ENCODE measurements around the gene ADAMTS6.

The ADAMTS6 gene

DNA sequence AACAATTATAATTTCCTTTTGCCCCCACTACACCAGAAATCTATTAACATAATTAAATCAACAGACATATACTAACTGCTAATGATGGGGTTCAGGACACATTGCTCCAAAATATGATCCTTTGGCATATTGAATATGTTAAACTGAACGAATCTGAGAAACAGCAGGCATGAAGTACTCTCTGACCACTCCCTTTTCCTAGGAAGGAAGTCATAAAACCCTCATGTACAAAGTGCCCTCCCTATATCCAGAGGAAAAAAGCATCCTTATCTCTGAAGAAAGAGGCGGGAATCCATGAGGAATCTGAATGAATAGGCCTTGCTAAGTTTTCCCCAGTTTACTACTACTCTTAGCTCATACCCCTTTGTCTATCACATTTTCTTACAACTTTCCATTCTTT, 67.9 kb downstream of the ADAMTS6 start:
- H3K9me3 Mint-ChIP-seq, result peaks cover 30% of the 10 kb centered on the region
- peaks cover 3% of the 10 kb centered on the region for H3K27me3 Mint-ChIP-seq (ENCODE audit: low read depth, poor library complexity)
- peaks cover 56% of the 10 kb centered on the region for H3K36me3 Mint-ChIP-seq (ENCODE audit: low read depth)
- no peak overlapping the region for H3K27ac Mint-ChIP-seq
- no peak overlapping the region for H3K4me3 Mint-ChIP-seq
- no peak for TF ChIP-seq CTCF (IDR thresholded peaks at IDR 0.05)
- H3K4me1 Mint-ChIP-seq, result no peaks in the 10 kb centered on the region
- DNase-seq, result no peak

DNA sequence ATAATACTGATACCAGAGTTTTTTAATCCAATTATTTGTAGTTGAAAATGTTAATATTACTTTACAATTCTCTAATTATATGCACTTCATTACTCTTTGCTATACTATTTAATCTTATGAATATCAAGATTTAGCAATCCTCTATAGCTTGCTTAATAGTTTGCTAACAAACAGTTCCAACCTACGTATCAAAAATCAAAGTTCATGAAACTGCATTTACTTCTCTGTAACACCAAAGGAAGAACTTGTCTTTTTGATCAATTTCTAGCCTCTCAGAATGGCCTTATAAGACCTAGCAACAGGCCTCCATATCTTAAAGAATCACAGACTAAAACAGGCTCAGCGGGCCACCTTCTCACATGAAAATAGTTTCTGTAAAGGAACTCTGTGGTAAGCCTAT, 68.9 kb downstream of the ADAMTS6 start:
- DNase-seq, result no peak
- no peak overlapping the region for H3K27ac Mint-ChIP-seq
- no peak overlapping the region for H3K4me3 Mint-ChIP-seq
- H3K4me1 Mint-ChIP-seq, result no peaks in the 10 kb centered on the region
- peaks cover 3% of the 10 kb centered on the region for H3K27me3 Mint-ChIP-seq (ENCODE audit: low read depth, poor library complexity)
- H3K9me3 Mint-ChIP-seq, result peaks cover 29% of the 10 kb centered on the region
- no peak for TF ChIP-seq CTCF (IDR thresholded peaks at IDR 0.05)
- H3K36me3 Mint-ChIP-seq (ENCODE audit: low read depth), result peaks cover 58% of the 10 kb centered on the region

DNA sequence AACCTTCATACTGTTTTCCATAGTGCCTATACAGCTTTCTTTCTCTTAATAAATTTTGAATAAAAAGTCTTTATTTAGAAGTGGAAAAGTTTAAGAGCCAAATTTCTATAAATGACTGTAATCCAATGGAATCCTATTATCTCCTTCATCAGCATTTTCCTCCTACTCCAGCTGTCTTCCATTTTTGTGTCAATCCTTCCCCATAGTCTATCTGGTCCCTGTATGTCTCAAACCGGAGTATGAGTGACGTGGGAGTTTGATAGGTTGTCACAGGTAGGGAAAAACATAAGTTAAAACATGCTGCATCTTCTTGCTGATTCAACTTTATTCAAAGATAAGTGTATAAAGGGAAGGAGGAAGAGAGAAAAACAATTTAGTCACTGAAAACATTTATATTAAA, 70.4 kb downstream of the ADAMTS6 start:
- Mint-ChIP-seq H3K9me3 (peaks cover 24% of the 10 kb centered on the region), H3K27ac (no peak overlapping the region), H3K4me1 (no peaks in the 10 kb centered on the region), H3K4me3 (no peak overlapping the region), H3K27me3 (ENCODE audit: low read depth, poor library complexity) (no peaks in the 10 kb centered on the region), H3K36me3 (ENCODE audit: low read depth) (peaks cover 55% of the 10 kb centered on the region)
- no peak for DNase-seq
- no peak for TF ChIP-seq CTCF (IDR thresholded peaks at IDR 0.05)

DNA sequence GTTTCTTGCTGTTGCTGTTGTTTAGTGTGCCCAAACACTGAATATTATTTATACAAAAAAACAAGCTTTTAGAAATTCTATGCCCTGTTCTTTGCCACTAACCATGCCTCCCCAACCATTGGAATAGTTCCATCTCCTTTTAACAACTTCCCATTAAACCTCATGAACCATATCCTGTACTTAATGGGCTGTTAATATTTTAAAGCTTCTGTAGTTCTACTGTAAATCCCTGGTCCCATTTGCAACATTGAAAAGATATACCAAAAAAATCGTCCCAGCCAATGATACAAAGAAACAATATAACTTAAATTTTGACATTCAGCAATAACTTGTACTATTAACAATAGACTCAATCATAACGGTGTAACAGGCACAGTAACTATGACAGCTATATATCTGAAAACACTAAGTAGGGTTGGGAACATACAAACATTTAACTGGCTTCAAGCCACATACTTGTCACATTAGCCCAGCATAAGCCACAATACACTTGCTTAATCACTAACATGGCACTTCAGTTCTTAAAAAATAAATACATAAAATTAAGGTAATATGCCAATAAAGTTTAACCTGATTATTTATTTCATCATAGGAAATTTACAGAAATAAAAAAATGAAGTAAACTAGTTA, 86.1 kb downstream of the ADAMTS6 start:
- H3K27me3 Mint-ChIP-seq (ENCODE audit: low read depth, poor library complexity), result no peaks in the 10 kb centered on the region
- no peaks in the 10 kb centered on the region for H3K36me3 Mint-ChIP-seq (ENCODE audit: low read depth)
- H3K4me3 Mint-ChIP-seq, result no peak overlapping the region
- no peak for TF ChIP-seq CTCF (IDR thresholded peaks at IDR 0.05)
- no peaks in the 10 kb centered on the region for H3K9me3 Mint-ChIP-seq
- H3K27ac Mint-ChIP-seq, result no peak overlapping the region
- peaks cover 4% of the 10 kb centered on the region for H3K4me1 Mint-ChIP-seq
- DNase-seq, result no peak

DNA sequence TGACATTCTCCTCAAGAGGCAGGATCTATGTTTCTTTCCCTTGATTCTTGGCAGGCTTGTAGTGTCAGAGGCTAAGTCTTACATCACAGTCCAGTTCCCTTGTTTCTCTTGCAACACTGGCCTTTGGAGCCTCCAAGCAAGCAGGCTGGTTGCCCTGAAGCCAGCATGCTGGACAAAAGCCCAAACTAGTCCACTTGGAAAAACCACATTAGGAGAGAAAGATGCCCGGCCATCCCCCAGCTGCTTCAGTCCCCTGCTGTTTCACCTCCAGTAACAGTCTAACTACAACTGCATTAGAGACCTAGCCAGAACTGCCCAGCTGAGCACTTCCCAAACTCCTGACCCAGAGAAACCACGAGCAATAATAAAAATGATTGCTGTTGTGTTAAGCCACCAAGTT, 87.6 kb downstream of the ADAMTS6 start:
- H3K4me1 Mint-ChIP-seq, result peaks cover 4% of the 10 kb centered on the region
- no peaks in the 10 kb centered on the region for H3K9me3 Mint-ChIP-seq
- no peak overlapping the region for H3K4me3 Mint-ChIP-seq
- no peak overlapping the region for H3K27ac Mint-ChIP-seq
- no peaks in the 10 kb centered on the region for H3K36me3 Mint-ChIP-seq (ENCODE audit: low read depth)
- DNase-seq, result no peak
- no peak for TF ChIP-seq CTCF (IDR thresholded peaks at IDR 0.05)
- H3K27me3 Mint-ChIP-seq (ENCODE audit: low read depth, poor library complexity), result no peaks in the 10 kb centered on the region

DNA sequence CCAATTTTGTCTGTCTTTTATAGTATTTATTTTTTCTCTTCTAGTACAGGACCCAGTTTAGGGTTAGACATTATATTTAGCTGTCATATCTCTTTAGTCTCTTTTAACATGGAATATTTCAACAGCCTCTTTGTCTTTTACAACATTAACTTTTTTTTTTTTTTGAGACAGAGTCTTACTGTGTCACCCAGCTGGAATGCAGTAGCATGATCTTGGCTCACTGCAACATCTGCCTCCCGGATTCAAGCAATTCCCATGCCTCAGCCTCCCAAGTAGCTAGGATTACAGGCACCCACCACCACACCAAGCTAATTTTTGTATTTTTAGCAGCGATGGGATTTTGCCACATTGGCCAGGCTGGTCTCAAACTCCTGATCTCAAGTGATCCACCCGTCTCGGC, 90.1 kb downstream of the ADAMTS6 start:
- H3K4me3 Mint-ChIP-seq, result no peak overlapping the region
- no peaks in the 10 kb centered on the region for H3K27me3 Mint-ChIP-seq (ENCODE audit: low read depth, poor library complexity)
- H3K9me3 Mint-ChIP-seq, result no peaks in the 10 kb centered on the region
- DNase-seq, result no peak
- H3K36me3 Mint-ChIP-seq (ENCODE audit: low read depth), result peaks cover 4% of the 10 kb centered on the region
- H3K27ac Mint-ChIP-seq, result no peak overlapping the region
- TF ChIP-seq CTCF (IDR thresholded peaks at IDR 0.05), result no peak
- H3K4me1 Mint-ChIP-seq, result peaks cover 4% of the 10 kb centered on the region

Data from nephron progenitor cell (in vitro differentiated cells).